ENCODE measurements around the gene CYSLTR2.
"Not testable (repeated sequence)": the region's sequence is repeated elsewhere in the genome, so short reads cannot be mapped to it uniquely, and the experiment has no call there.

The CYSLTR2 gene

DNA sequence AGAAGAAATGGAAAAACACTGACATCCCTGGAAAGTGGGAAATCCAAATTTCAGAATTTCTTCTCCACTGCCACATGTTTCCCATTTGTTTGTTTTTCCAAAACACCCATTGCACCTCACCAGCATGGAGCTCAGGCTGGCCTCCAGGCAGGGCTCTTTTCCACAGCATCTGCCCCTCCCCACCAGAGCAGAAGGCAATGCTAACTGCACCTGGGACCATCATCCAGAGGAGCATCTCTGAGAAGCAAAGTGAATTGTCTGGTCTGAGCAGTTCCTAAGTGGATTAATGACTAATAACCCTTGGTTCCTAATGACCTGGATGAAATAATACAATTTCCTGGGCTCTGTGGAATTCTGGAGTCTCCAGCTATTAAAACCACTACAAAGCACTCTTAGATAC, 8.8 kb upstream of the CYSLTR2 start:
- no peak for DNase-seq (ENCODE audit: low read depth in 3 of 3)

DNA sequence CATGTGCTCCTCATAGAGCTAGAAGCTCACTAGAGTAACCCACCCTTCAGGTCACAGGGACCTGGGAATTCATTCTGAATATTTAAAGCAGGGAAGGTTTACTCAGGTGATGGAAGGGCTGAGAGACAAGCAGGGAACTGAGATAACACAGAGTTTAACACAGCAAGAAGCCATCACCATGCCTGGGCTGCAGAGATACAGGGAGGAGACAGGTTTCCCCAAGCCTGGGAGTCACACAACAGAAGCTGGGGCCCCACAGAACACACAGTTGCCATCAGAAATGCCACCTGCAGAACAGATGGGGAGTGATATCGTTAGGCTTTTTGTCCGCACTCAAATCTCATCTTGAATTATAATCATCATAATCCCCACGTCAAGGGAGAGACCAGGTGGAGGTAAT, 7.9 kb upstream of the CYSLTR2 start:
- no peak for DNase-seq (ENCODE audit: low read depth in 3 of 3)

DNA sequence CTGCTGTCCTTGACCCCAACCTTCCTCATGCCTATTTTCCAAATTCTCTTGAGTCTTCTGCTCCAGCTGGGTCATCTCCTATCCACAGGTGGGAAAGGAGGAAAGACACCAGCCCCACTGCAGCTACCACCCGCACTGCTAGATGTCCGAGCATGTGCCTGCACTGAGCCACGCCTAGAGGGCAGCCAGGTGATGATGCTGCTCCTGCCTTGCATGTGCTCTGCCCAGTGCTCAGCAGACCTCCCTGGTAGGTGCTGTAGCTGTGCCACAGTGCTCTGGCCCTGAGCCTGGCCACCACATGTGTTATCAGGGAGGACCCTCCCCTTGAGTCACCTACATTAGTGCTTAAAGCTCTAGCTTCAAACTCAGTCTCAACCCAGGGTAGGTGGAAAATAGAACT, 6.9 kb upstream of the CYSLTR2 start:
- DNase-seq (ENCODE audit: low read depth in 3 of 3), result no peak

DNA sequence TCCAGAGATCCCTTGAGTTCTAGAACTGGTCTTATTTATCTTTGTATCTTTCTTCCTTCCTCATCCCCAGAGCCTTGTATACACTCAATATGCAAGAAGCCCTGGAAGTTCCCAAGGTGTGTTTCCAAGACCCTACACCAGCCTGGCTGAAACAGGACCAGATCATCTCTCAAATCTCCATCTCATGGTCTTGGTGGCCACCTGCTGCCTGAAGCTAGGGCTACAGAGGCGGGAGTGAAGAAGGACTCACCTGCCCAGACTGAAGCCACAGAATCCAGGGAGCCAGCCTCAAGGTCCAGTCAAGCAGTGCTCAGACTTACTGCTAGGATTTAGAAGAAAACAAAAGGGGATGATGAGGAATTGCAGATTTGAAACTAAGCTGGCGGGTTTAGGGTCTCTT, 6.1 kb upstream of the CYSLTR2 start:
- no peak for DNase-seq (ENCODE audit: low read depth in 3 of 3)

DNA sequence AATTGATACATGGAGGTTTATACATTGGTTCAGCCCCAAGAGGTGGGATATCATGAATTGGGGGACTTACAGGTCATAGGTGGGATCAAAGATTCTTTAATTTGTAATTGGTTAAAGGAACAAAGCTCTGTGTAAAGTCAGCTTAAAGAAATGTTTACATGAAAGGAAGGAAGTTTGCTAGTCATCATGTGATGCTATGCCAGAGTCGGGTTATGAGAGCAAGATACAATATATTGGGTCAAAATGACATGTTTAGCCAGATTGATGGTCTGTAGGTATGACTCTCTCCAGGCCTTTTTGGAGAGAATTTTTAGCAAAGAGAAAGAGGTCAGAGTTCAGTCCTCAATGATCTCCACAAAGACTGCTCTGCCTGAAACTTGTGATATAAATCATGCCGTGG, 5.3 kb upstream of the CYSLTR2 start:
- DNase-seq (ENCODE audit: low read depth in 3 of 3), result no peak

DNA sequence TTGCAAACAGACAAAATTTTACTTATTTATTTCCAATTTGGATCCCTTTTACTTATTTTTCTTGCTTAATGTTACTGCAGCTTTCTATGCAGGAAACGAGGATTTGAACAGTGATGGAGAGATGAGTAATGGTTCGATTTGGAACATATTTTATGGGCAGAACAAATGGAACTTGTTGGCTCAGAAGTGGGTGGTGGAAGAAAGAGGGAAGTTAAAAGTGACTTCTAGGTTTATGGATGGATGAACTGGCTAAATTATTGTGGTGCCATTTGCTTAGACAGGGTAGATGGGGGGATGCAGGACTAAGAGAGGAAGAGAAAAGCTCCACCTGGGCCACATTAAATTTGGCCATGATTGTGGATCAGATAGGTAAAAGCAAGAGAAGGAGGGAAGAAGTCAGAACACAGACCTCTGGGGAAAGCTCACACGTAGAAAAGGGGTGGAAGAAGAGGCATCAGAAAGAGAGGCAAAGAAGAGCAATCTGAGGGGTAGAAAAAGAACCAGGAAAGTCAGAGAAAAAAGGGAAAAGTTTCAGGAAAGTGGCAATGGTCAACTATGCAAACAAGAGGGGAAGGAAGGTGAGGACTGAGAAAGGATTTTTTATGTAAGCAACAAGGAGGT, 768 bp upstream of the CYSLTR2 start:
- DNase-seq (ENCODE audit: low read depth in 3 of 3), result no peak

DNA sequence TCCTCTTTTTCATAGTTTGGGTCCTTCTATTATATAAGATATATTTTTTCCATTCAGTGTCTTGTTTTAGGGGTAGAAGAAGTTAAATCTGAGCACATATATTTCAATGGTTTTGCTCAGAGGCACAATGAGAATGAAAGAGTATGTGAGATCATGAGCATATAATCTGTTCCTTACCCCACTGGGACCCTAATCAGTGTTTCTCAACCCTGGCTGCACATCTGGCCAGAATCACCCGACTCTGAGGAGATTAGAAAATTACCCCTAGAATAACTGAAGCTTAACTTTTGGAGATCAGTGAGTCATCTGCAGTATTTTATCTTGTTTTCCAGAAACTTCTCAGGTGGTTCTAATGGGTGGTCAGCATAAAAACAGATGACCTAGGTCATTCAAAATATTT, 782 bp downstream of the CYSLTR2 start:
- no peak for DNase-seq (ENCODE audit: low read depth in 3 of 3)

DNA sequence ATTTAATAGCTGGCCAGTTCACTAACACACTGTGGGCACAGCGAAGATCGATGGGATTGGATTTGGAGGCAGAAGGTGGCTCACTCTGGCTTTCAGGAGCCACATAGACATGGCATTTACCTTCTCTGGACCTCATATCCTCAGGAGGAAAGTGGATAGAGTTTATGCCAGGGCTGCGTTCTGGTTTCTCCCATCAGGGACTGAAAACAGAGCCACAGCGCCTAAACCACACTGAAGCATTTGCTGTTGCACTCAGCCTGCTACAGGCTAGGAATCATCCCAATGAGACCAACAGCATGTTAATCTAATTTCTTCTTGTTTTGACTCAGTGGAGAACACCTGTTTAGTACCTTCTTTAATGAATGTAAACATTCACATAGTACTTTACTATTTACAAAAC, 1.6 kb downstream of the CYSLTR2 start:
- no peak for DNase-seq (ENCODE audit: low read depth in 3 of 3)

DNA sequence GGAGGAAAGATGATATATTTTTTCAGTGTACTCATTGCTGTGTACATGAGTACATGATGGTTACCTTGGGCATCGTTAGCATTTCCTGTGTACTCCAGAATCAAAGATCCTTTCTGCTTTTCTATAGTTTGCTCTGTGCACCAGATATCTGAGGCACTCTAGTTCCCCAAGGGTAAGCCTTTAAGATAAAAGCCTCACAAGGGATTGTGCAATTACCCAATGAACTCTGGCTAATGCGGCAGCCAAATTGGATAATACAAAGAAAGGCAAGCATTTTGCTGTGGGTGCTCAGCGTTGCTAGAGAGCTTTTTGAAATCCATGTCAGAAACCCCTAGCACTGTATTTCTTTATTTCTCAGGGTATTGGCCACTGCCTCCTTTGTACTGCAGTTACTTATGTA, 2.9 kb downstream of the CYSLTR2 start:
- DNase-seq (ENCODE audit: low read depth in 3 of 3), result no peak

DNA sequence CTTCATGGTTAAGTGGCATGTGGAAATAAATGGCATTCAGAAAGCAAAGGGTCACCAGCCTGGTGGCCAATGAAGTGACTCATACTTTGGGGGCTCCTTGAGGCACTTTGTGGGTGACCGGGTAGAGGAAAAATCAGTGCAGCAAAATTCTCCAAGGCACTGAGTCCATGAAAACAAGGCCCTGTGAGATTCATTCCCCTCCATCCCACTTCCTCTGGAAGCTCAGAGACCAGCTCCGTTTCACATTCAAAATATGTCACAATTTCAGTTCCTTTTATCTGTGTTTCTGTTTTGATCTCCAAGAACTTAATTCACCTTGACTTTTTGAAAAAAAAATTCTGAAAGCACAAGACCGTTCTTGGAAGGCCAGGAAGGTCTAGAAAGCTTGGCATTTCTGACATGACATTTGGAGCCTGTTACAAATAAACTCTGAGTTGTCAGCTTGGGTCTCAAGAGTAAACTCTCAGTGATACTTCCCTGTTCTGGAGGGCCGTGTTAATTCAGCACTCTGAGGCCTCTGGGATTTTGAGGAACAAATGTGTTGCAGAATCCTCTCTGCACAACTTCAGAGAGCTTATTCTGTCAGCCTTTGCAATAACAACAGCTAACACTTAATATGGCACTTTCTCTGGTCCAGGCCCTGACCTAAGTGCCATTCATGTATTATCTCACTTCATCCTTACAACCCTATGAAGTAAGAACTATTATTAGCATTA, 6.8 kb downstream of the CYSLTR2 start:
- DNase-seq (ENCODE audit: low read depth in 3 of 3), result no peak

DNA sequence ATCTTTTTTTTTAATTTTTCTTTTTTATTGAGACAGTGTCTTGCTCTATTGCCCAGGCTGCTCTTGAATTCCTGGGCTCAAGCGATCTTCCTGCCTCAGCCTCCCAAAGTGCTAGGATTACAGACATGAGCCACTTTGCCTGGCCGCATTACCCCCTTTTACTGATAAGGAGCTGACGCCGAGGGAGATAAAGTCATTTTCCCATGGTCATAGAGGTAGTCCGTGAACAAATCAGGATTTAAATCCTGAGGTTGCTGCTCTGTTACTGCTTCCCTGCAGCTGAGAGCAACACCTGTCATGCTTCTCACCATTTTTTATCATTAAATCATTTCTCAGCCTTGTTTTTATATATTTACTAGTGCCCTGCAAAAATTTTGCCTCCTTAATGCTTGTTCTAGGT, 7.4 kb downstream of the CYSLTR2 start:
- DNase-seq (ENCODE audit: low read depth in 3 of 3), result no peak

DNA sequence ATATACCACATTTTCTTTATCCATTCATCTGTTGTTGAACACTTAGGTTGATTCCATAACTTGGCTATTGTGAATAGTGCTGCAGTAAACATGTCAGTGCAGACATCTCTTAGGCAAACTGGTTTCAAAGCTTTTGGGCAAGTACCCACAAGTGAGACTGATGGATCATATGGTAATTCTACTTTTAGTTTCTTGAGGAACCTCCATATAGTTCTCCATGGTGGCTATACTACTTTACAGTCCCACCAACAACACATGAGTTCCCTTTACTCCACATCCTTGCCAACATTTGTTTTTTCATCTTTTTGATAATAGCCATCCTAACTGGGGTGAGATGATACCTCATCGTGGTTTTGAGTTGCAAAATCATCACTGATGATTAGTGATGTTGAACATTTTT, 8.5 kb downstream of the CYSLTR2 start:
- no peak for DNase-seq (ENCODE audit: low read depth in 3 of 3)

DNA sequence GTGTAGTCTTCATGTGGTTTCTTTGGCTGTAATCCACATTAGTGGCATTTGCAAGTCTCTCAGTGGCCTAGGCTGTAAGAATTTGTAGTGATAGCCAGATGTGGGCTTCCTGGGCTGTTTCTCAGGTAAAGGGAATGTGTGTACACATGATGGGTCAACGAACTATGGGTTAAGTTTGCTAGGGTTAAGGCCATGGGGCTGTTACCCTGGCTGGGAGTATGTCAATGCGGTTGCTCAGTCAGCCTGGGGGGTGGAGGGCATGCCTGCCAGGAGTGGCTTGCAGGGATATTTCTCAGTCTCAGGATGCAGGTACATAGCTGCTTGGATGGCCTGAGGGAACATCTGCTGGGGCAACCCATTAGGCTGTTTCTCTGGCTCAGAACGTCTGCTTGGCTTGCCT, 13.4 kb downstream of the CYSLTR2 start:
- no peak for DNase-seq (ENCODE audit: low read depth in 3 of 3)

DNA sequence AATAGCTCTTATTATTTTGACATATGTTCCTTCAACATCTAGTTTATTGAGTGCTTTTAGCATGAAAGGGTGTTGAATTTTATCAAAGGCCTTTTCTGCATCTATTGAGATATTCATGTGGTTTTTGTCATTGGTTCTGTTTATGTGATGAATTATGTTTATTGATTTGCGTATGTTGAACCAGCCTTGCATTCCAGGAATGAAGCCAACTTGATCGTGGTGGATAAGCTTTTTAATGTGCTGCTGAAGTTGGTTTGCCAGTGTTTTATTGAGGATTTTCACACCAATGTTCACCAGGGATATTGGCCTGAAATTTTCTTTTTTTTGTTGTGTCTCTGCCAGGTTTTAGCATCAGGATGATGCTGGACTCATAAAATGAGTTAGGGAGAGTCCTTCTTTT, 17.7 kb downstream of the CYSLTR2 start:
- not testable (repeated sequence) for DNase-seq (ENCODE audit: low read depth in 3 of 3)

DNA sequence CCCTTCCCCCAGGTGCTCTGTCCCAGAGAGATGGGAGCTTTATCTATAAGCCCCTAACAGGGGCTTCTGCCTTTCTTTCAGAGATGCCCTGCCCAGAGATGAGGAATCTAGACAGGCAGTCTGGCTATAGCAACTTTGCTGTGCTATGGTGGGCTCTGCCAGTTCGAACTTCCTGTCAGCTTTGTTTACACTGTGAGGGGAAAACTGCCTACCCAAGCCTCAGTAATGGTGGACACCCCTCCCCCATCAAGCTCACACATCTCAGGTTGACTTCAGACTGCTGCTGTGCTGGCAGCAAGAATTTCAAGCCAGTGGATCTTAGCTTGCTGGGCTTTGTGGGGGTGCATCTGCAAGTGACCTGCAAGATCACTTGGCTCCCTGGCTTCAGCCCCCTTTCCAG, 21.5 kb downstream of the CYSLTR2 start:
- no peak for DNase-seq (ENCODE audit: low read depth in 3 of 3)

DNA sequence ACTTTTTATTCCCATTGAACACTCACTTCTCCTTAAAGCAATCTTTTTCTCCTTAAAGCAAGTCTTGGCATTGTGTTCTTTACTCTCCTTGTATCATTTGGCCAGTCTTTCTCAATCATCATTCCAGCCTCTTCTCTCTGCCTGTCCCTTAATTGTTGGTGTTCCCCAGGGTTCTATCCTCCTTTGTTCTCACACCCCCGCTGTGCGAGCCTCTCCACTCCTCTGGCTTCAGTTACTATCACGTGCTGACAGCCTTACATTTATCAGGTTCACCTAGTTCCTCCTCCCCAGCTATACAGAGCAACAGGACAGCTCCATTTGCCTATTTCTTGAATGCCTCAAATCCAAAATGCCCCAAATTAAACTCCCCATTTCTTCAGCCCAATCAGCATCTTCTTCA, 24.6 kb downstream of the CYSLTR2 start:
- no peak for DNase-seq (ENCODE audit: low read depth in 3 of 3)

DNA sequence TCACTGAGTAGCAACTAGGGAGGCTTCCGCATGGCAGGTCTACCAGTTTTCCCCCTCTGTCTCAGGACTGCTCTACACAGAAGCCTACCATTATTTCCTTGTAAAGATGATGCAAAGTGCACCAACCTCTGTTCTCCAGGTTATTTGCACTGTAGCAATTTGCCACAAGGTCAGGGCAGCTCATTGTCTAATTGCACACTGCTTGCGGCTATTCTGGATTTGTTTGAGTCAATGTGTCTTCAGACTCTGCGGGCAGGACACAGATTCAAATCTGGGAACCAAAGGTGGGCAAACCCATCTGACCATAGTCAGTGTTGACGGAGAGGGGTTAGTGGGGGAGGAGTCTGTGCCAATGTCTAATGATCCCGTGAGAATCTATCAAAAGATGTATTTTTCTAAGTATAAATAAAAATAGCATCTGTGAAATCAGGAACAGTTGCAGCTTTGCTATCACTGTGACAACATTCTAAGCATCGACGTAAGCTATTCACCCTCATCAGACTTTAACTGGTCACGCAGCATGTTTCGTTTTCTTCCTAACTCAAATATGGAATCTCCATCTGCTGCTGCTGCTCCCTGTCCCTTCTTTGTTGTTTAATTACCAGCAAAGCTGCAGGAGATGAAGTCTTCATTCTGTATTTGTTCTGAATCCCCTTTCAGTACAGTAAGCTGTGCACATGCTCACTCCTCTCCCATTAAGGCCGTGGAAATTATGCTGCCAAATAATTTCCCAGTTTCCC, 26.4 kb downstream of the CYSLTR2 start:
- no peak for DNase-seq (ENCODE audit: low read depth in 3 of 3)

DNA sequence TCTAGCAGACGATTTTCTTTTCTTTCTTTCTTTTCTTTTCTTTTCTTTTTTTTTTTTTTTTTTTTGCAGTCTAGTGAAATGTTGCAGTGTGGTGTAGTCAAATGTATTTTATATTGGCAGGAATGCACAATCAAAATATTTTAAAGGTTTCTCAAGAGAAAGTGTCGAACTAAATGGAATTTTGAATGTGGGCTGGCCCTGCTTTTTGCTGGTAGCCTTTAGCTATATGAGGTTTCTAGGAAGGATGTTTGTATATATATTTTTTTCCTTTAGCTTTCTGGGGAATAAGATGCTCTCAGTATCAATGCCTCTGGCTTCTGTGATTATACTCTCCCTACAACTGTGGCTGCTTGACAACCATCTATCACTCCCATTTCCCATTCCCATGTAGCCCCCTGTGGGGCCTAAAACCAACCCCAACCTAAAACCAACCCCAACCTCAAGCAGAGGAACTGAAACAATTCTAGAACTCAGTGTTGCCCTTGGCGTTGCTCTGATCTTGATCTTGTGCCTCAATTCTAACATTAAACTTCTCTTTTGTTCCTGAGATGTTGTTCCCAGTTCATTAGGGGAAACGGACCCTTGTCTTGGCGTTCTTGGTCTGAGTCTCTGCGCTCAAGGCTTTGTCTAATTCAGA, 27.1 kb downstream of the CYSLTR2 start:
- DNase-seq (ENCODE audit: low read depth in 3 of 3), result no peak

DNA sequence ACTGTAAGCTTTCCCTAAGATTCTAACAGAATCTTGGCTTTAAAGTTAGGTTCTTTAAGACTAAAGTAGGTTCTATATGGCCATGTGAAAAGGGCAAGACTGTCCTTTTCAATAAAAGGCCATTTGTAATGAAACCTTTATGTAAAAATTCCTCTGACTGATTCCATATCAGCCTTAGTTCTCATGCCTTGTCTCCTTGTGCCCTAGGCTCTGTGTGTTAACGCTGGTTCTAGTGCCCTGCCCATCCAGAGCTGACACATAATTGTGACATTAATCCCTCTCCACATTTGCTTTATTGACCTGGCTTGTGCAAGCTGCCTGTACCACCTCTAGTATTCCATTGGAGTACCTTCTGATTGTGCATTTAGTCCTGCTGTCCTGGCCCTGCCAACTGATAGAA, 28.2 kb downstream of the CYSLTR2 start:
- no peak for DNase-seq (ENCODE audit: low read depth in 3 of 3)

DNA sequence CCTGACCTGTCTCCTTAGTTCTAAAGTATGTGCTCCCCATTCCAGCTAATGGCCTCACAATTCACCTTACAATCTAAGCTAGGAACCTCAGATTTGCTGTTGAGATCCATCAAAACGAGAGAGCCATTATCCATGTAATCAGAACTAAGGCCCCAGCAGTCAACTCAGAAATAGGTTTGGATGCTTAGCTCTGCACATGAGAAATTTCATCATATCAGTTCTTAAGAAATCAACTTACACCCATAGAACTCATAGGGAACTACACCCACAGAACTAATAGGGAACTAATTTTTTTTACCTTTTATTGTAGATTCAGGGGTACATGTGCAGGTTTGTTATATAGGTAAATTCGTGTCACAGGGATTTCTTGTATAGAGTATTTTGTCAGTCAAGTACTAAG, 28.7 kb downstream of the CYSLTR2 start:
- no peak for DNase-seq (ENCODE audit: low read depth in 3 of 3)

DNA sequence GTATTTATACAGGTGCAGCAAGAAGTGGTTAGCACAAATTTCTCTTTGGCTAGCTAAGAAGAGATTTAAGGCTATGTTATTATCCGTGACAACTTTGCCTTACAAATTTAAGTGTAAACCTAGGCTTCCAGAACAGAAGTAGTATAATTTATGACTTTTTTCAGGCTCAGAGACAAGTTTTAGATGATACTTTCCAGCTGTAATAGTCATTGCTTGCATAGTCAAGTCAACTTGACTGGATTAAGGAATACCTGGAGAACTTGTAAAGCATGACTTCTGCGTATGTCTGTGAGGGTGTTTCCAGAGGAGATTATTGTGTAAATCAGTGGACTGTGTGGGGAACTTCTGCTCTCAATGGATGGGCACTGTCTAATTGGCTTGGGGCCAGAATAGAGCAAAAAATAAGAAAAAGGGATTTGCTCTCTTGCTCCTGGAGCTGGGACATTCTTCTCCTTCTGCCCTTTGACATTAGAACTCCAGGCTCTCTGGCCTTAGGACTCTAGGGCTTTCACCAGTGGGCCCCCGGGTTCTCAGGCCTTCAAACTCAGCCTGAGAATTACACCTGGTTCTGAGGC, 33.0 kb downstream of the CYSLTR2 start:
- DNase-seq (ENCODE audit: low read depth in 3 of 3), result no peak

DNA sequence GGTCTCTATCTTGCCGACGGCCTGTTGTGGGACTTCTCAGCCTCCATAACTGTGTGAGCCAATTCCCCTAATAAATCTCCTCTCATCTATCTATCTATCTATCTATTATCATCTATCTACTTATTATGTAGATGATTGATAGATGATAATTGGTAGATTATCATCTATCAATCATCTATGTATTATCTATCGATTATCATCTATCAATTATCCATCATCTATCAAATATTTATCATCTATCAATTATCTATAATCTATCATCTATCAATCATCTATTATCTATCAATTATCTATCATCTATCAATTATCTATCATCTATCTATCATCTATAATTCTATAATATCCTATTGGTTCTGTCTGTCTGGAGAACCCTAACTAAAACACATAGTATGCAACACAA, 33.5 kb downstream of the CYSLTR2 start:
- DNase-seq (ENCODE audit: low read depth in 3 of 3), result no peak

All from stimulated activated CD4-positive, alpha-beta T cell treated with anti-CD3 and anti-CD28 coated beads, TNF-alpha, amount 100 ng/mL, for 24 hours (primary cell).